NCI-H82 treated with DMSO at 0.1 percent for 48 hours (cell line): ENCODE data around the gene NBAS.
"Not testable (repeated sequence)": the region's sequence is repeated elsewhere in the genome, so short reads cannot be mapped to it uniquely, and the experiment has no call there.

ENCODE experiments used
- DNase-seq: peaks from one replicate; lab custom pipeline; 2025; ENCODE audit not compliant: unreplicated experiment; lab: John Stamatoyannopoulos, UW

NBAS gene

GRCh38 chr2:15532996-15533395, 28.1 kb downstream of the NBAS start:
- DNase-seq, result no peak

- no peak for DNase-seq
These were observed 29.9 kb downstream of the NBAS start for GRCh38 chr2:15531095-15531854.

GRCh38 chr2:15527074-15527739, 33.9 kb downstream of the NBAS start:
- DNase-seq, result no peak

- no peak for DNase-seq
These were observed 39.4 kb downstream of the NBAS start for GRCh38 chr2:15521641-15522181.

GRCh38 chr2:15520346-15520745, 40.8 kb downstream of the NBAS start:
- no peak for DNase-seq

GRCh38 chr2:15518759-15519158, 42.4 kb downstream of the NBAS start:
- not testable (repeated sequence) for DNase-seq

- DNase-seq, result no peak
These were observed 43.3 kb downstream of the NBAS start for GRCh38 chr2:15517793-15518192.

GRCh38 chr2:15511686-15512085, 49.4 kb downstream of the NBAS start:
- no peak for DNase-seq

- no peak for DNase-seq
These were observed 50.6 kb downstream of the NBAS start for GRCh38 chr2:15510552-15510951.

- no peak for DNase-seq
These were observed 51.0 kb downstream of the NBAS start for GRCh38 chr2:15510131-15510530.

GRCh38 chr2:15507697-15508096, 53.4 kb downstream of the NBAS start:
- no peak for DNase-seq

- no peak for DNase-seq
These were observed 54.1 kb downstream of the NBAS start for GRCh38 chr2:15507061-15507460.

- no peak for DNase-seq
These were observed 54.8 kb downstream of the NBAS start for GRCh38 chr2:15506229-15506819.

GRCh38 chr2:15504882-15505663, 56.1 kb downstream of the NBAS start:
- no peak for DNase-seq

- DNase-seq, result not testable (repeated sequence)
These were observed 61.9 kb downstream of the NBAS start for GRCh38 chr2:15499251-15499650.

GRCh38 chr2:15498554-15498953, 62.6 kb downstream of the NBAS start:
- DNase-seq, result no peak

- no peak for DNase-seq
These were observed 66.3 kb downstream of the NBAS start for GRCh38 chr2:15494877-15495276.

- peak; percentile 60 for DNase-seq
These were observed 68.3 kb downstream of the NBAS start for GRCh38 chr2:15492773-15493325.

GRCh38 chr2:15486770-15487169, 74.4 kb downstream of the NBAS start:
- no peak for DNase-seq

GRCh38 chr2:15485949-15486348, 75.2 kb downstream of the NBAS start:
- no peak for DNase-seq

GRCh38 chr2:15481000-15481399, 80.1 kb downstream of the NBAS start:
- no peak for DNase-seq
